Keratinocyte (primary cell): ENCODE measurements around the gene TCF19.

Experiments
- EZH2 ChIP-seq: IDR thresholded peaks from one replicate; pipeline ENCODE4 v1.6.1; 2012; ENCODE audit warnings: inconsistent platforms, mild to moderate bottlenecking, low read length, moderate library complexity
- TF ChIP-seq, protein P1 (sequence below), 3 experiments: IDR thresholded peaks in 1 of 3; conservative IDR thresholded peaks in 1 of 3; optimal IDR thresholded peaks in 1 of 3; 2 replicates in 2 of 3; 3 replicates in 1 of 3; pipeline versions ENCODE3 to v1.5.1; 2011; ENCODE audit warnings: low read length in 3 of 3, mild to moderate bottlenecking in 3 of 3, moderate library complexity in 2 of 3, control low read depth in 1 of 3, inconsistent platforms in 1 of 3; ENCODE audit not compliant: insufficient read depth in 2 of 3; ENCODE audit errors: extremely low read depth in 1 of 3

DNA sequence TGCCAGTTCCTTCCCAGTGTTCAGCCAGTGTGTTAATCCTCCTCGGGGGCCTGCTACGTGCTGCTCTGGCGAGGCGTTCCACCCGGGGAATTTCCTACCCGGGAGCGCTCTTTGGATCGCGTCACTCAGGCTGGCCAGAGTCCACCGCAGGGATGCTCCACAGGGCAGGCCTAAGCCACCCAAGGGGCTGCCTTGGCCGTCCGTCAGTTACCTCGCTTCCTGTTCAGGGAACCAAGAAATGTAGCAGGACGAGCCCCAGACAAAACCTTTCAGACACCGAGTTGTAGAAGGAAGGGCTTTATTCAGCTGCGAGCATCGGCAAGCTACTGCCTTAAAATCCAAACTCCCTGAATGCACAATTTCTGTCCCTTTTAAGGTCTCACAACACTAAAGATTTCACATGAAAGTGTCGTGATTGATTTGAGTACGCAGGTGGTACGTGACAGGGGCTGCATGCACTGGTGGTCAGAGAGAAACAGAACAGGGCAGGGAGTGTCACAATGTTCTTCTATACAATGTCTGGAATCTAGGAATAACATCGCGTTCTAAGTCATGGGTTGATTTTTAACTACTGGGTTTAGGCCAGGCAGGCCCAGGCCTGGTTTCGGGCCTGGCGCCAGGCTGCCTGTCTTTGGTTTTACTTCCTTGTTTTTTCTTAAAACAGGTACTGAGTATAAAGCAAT, 27.8 kb downstream of the TCF19 start:
- TF ChIP-seq, protein P1, sequence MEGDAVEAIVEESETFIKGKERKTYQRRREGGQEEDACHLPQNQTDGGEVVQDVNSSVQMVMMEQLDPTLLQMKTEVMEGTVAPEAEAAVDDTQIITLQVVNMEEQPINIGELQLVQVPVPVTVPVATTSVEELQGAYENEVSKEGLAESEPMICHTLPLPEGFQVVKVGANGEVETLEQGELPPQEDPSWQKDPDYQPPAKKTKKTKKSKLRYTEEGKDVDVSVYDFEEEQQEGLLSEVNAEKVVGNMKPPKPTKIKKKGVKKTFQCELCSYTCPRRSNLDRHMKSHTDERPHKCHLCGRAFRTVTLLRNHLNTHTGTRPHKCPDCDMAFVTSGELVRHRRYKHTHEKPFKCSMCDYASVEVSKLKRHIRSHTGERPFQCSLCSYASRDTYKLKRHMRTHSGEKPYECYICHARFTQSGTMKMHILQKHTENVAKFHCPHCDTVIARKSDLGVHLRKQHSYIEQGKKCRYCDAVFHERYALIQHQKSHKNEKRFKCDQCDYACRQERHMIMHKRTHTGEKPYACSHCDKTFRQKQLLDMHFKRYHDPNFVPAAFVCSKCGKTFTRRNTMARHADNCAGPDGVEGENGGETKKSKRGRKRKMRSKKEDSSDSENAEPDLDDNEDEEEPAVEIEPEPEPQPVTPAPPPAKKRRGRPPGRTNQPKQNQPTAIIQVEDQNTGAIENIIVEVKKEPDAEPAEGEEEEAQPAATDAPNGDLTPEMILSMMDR (optimal IDR thresholded peaks at IDR 0.05 in 1 of 3, IDR thresholded peaks at IDR 0.05 in 1 of 3, conservative IDR thresholded peaks at IDR 0.05 in 1 of 3; ENCODE audit: extremely low read depth in 1 of 3, insufficient read depth in 2 of 3, low read length in 3 of 3): no peak
- no peak for TF ChIP-seq EZH2
